Fibroblast of skin of right biceps (primary cell): Measurements from ENCODE around the gene FXN.
"Not testable (repeated sequence)": the region's sequence is repeated elsewhere in the genome, so short reads cannot be mapped to it uniquely, and the experiment has no call there.

Experiments used
- DNase-seq: peaks from one replicate; pipeline ENCODE4 v3.0.0-alpha.2; 2013

The FXN gene

DNA sequence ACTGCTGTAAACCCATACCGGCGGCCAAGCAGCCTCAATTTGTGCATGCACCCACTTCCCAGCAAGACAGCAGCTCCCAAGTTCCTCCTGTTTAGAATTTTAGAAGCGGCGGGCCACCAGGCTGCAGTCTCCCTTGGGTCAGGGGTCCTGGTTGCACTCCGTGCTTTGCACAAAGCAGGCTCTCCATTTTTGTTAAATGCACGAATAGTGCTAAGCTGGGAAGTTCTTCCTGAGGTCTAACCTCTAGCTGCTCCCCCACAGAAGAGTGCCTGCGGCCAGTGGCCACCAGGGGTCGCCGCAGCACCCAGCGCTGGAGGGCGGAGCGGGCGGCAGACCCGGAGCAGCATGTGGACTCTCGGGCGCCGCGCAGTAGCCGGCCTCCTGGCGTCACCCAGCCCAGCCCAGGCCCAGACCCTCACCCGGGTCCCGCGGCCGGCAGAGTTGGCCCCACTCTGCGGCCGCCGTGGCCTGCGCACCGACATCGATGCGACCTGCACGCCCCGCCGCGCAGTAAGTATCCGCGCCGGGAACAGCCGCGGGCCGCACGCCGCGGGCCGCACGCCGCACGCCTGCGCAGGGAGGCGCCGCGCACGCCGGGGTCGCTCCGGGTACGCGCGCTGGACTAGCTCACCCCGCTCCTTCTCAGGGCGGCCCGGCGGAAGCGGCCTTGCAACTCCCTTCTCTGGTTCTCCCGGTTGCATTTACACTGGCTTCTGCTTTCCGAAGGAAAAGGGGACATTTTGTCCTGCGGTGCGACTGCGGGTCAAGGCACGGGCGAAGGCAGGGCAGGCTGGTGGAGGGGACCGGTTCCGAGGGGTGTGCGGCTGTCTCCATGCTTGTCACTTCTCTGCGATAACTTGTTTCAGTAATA is at the start of gene FXN:
TSS of gene FXN (plus strand) at position 315 of the 871 bp plus-strand sequence. CDS start at position 346, 31 bp downstream.
- DNase-seq, result peak; percentile 81

DNA sequence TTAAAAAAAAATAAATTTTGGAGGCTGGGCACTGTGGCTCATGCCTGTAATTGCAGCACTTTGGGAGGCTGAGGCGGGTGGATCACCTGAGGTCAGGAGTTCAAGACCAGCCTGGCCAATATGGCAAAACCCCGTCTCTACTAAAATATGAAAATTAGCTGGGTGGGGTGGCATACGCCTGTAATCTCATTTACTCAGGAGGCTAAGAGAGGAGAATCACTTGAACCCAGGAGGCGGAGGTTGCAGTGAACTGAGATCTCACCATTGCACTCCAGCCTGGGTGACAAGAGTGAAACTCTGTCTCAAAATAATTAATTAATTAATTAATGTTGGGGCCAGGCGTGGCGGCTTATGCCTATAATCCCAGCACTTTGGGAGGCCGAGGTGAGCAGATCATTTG is 48.6 kb upstream of the FXN start:
- not testable (repeated sequence) for DNase-seq

DNA sequence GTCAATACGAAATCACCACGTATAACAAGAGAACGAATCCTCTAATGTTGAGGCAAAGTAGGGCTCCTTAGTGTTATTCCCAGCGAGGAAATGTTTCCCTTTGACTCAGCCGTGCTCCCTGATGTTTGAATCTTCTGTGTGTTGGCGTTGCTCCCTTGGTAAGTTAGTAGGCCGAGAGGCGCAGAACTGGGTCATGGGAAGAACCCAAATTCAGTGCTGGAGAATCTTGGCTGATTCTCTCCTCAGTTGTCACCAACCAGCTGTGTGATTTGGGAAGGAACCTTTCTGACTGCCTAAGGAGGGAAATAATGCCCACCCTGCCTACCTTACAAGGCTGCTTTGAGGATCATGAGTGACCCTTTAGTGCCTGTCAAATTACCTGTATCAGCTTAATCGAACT is 44.1 kb upstream of the FXN start:
- DNase-seq, result no peak

DNA sequence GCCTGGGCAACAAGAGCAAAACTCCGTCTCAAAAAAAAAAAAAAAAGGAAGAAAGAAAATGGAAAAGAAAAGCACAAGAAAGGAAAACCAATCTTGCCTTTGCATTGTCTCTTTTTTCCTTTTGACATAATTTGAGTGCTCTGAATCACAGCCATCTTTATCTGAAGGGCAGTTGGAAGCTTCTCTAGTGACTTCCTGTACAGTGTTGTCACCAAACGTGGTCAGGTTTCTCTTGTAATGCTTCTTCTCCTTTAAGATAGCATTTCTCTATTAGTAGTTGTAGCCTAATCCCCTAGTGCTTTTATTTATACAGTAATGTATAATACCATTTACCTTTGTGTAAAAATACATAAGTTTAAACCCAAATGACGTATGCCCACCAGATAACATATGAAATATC is 39.8 kb upstream of the FXN start:
- DNase-seq, result no peak

DNA sequence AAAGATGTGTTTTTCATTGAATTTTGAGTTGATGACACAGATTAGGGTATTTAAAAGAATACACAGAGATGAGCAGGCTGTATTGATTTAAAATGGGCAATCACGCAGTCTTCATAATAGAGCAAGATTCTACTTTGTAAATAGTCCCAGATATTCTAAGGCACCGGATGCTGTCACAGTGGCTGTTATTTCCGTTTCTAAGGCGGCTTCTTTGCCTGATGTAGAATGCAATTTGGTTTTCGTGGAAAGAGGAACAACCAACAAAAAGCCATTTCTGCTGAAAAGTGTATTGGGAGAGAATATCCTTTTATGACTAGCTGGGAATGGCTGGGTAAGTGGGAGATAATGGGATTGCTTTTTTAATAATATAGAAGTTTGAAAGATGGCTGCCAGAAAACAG is 39.1 kb upstream of the FXN start:
- DNase-seq, result no peak

DNA sequence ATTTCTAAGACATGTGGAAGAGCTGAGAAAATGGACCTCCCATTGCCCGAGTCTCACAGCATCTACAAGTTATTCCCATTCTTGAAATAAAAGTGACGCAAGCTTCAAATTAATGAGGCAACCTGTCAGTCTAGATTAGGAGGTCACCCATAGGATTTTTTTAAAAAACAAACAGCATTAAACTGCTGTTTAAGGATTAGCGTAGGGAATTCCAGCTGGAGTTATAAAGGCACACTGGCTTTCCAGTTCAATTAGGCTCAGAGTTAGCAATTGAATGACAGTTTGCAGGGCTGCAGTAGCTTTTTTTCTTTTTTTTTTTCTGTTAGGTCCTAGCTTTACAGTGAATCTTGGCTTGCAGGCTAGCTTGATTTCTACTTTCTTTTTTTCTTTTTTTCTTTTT is 37.9 kb upstream of the FXN start:
- DNase-seq, result no peak

DNA sequence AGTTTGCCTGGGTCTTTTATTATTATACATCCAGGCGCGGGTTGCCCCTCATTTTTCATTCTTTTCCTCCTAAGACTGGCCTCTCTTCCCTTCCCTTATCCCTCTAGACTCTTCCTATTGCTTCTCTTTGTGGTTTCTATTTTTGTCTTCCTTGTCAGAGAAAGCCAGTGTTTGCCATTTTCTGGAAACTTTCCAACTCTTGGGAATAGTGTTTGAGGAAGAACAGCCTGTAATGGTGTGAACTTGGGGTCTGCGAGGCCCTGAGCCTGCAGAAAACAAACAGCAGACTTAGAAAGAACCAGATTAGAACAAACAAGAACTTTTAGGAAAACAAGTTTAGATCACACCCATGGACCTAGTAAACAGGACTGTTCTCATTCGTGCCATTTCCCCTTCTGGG is 37.2 kb upstream of the FXN start:
- DNase-seq, result no peak

DNA sequence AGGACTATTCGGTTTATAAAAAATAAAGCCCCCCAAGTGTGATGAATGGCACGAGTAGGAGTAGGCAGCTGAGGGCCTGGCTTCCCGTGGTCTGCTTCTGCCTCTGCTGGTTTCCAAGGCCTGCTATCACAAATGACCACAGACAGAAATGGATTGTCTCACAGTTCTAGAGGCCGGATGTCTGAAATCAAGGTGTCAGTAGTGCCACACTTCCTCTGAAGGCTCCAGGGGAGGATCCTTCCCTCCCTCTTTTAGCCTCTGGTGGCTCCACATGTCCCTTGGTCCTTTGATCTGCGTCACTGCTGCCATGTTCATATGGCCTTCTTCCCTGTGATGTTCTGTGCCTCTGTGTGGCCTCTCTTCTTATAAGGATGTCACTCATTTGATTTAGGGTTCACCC is 36.7 kb upstream of the FXN start:
- no peak for DNase-seq

DNA sequence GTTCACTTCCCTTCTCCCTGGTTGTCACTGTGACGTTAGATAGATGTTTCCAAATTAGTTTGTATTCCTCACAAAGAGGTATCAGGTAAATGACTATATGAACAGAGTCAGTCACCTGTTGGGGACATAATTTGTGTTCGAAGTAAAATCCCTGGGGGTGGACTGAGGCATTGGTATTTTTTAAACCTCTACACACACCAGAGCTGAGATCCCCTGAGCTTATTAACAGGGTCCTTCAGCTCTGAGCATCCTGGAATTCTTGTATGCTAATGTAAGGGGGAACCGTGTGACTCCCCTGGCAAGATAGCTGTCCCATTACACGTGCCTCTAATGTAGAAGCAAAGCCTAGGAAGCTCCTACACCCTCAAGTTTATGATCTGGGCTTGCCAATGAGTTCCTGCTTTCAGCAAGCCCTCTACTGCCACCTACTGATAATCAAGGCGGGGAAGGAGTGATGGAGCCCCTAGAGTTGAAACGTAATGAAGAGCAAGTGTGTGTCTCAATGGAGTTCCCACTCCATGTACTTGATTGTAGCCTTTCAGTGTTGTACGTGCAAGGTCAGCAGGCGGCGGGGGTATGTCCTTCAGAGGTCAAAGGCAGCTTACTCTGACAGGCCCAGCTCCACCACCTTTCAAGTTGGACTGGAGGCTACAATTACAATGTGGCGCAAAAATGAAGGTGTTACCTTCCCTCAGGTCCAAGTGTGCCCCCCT is 36.0 kb upstream of the FXN start:
- peak; percentile 54 for DNase-seq

DNA sequence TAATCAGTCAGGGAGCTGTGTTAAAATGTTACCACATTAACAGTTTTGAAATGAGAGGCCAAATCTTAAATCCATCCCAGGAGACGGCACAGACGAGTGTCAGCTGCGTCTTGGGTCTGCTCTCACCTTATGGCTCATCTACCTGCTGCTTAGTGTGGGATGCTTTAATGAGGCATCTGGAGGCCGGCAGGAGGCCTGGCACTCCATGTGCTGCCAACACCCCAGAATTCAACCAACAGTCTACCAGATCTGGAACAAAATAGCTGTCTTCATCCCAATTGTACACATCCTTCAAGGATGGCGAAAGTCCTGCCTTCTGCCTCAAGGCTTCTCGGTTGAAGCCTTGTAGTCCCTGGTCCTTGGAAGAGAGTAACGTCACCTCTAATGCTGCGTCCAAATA is 33.6 kb upstream of the FXN start:
- no peak for DNase-seq

DNA sequence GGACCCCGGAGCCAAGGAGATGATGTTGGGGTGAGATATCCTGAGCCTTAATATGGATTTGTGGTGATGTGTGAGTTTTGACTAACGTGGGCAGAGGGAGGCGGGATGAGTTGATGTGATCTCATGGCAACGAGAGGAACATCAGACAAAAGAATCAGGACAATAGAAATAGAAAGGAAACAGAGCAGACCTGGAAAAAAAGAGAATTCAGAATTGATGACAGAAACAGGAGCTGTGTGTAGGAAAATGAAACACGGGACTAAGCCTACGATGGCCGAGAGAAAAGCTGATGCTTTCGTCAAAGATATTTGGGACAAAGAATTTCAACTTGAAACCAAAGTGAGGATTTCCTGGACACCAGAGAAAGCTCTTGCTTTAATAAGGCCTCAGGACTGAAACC is 32.5 kb upstream of the FXN start:
- no peak for DNase-seq

DNA sequence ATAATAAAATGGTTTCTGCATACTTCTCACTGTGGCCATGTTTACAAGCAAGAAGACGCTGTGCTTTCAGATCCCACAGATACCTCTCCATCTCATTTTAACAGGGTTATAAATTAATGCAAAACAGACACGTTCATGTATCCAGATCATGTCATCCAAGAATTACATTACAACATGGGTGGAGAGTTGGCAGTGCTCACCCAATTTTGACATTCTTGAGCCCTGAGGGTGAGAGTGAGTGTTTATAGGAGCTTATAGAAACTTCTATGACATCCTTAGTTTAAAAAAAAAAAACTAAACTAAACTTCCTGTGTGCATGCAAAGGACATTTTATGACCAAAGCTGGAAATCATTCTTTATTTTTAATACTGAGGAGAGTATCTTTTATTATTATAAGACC is 30.7 kb upstream of the FXN start:
- DNase-seq, result peak; percentile 7

DNA sequence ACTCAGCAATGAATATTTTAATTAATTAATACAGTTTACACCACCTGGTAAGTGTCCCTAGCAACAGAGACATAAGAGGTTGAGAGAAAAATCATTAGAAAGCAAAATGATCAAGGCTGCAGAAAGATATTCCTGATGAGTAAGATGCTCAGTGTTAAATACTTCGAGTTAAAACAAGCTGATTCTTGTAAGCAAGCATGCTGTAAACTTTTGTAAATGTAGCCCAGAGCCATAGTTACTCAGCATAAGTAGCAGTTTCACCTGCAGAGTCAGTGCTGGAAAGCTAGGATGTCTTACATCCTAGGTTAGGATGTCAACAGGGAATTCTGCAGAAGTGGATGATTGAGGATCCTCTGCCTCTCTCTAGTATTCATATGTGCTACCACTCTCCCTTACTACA is 25.8 kb upstream of the FXN start:
- no peak for DNase-seq

DNA sequence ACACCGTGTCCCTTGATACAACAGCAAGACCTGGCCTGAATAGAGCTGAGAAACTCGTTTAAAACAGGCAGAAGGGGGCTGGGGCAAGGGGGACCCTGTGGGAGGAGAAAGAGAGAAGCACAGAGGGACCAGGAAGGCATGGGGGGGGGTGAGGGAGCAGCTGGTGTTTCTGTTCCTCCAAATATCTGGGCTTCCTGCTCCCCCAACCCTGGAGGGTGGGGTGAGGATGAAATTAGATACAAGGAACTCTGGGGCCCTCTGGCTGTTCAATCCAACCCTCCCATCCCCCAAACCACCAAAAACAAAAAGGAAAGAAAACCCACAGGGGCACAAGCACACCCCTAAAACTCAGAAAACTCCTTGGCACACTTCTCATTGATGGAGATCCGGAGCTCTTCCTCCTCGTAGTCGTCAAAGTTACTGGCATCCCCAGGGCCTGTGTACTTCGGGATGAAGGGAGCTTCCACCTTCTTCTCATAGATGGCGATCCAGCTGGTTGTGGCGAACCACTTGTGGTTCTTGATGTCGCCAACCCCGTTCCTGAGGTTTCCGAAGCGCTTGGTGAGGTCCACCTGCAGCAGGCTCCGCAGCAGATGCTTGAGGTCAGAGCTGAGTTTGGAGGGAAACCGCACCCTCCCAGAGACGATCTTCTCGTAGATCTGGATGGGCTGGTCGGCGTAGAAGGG is 22.7 kb upstream of the FXN start:
- no peak for DNase-seq

DNA sequence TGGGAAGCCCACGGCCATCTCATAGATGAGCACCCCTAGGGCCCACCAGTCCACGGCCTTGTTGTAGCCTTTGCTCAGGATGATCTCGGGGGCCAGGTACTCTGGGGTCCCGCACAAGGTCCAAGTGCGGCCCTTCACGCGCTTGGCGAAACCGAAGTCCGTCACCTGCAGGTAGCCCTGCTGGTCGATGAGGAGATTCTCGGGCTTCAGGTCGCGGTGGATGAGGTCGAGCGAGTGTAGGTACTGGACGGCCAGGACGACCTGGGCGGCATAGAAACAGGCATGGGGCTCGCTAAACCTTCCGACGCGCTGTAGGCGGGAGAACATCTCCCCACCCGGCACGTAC is 22.2 kb upstream of the FXN start:
- DNase-seq, result no peak

DNA sequence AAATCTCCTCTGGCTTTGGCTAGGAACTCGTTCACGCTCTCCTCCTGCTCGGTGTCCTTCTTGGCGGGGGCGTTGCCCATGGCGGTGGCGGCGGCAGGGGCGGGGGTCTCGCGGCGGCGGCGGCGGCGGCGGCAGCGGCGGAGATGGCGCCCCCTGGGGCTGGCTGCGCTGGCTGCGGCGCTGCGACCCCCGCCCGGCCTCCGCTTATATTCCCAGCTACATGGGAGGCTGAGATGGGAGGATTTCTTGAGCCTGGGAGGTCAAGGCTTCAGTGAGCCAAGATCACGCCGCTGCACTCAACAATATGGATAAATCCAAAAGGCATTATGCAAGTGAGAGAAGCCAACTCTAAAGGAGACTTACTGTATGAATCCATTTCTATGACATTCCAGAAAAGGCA is 21.5 kb upstream of the FXN start, which contains the start of gene PRKACG:
TSS of gene PRKACG (minus strand) at position 101 of the 400 bp plus-strand sequence. CDS start at position 80, 21 bp downstream.
- no peak for DNase-seq

DNA sequence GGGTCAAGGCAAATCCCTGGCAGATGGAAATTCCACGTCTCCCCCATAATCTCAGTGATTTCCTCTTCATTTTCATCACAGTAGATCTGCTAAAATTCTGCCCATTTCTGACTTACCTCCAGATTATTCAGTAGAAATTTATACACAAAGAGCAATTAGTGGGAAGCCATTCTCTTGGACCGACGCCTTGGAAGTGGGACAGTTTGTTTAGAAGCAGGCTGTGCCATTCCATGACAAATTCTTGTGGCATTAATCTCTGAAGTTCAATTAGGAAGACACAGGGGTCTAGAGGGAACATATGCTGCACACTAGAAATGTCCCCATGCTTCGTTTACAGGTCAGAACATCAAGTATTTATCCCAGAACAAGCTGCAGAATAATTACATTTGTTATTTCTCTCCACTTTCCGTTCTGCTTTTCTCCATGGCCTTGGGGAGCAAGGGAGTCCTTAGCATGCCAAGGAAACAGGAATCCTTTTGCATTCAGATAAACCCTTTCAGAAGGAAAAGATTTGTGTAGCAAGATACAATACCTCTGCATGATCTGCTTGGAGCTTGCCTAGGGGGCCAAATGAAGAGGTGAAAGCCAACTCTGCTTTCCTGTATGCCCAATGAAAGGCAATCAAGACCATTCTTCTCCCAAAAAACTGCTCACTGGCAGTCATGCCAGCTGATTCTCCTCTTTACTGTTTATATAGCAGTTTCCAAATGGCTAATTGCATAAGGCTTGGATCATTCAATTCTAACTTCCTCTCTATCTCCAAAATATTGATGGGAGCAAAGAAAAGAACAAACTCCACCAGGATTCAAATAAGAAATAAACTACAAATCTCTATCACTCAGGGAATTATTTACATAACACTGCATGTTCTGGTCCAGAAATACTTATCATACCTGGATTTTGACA is 19.1 kb upstream of the FXN start:
- DNase-seq, result no peak

DNA sequence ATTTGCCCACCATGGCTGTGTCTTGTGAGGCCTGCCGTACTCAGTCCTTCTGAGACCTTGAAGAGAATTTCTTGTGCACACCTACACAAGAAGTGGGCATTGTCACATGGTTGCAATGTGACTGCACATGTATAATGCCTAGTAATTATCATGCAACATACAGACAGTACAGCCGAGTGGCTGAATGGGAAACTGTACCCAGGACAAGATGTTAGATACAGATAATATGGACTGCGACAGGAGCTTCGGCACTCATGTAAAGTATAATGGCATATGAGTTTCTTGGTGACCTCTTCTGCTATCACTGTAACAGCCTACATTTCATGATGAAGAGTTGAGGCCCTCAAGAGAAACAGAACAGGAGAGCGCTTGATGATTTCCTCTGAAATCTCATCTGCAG is 16.8 kb upstream of the FXN start:
- no peak for DNase-seq

DNA sequence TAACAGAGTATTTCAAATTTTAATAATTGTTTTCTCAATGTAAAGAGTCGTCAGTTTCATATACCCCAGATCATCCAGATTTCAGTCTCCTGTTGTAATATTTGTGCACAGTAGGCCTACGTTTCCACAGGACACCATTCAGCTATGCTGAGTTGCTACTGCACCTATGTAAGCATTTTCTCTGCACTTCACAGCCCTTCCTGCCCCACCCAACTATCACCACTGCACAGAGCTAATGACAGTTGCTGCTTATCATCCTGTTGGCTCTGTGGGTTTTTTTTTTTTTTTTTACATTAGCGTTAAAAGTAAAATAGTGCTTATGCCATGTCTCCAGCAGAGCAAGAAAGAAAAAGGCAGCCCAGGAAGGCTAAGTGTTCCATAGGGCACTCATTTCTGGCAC is 15.7 kb upstream of the FXN start:
- no peak for DNase-seq

DNA sequence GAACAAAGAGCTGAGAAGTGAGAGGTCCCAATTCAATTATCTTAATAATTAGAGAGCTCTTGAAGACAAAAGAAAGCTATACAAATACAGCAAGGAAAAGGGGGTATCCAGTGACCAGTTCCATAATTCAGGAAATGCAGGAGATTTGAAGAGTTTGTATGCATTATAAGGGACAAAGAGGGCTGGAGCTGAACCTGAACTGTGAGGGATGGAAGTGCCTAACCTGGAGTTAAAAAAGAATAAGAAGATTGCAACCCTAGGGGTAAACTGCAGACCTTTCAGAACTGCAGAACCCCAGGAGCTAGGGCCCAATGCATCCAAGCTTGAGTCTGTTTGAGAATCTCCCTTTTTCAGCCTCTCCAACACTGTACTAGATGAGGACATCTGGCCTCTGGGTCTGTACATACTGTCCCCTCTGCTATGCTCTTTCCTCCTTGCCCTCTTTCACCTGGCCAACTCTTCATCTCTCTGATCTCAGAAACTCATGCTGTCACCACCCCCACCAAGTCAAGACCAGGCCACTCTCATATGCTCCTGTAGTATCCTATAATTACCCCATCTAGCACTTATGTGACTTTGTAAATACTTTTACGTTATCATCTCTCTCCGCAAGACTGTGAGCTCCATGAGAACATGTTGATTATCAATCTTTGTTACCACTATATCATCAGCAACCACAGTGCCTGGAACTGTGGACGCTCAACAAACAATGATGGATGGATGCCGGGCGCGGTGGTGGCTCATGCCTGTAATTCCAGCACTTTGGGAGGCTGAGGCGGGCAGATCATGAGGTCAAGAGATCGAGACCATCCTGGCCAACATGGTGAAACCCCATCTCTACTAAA is 15.0 kb upstream of the FXN start:
- no peak for DNase-seq

DNA sequence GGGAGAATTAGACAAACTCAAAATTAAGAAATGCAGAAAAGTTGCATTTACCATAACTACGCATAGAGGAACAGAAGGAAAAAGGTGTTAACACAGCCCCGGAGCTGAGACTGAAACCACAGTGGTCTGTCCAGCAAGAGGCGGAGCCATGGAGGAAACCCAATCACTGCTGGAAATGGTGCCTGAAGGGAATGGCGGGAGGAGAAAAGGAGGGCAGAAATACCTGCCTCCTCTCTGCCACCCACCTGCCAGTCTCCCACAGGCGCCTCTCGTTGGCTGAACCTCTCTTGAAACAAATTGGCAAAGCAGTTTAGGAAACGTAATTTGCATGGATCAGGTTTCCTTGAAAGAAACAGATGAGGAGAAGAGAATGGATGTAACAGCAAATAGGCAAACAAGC is 11.9 kb upstream of the FXN start:
- no peak for DNase-seq
